Upper lobe of left lung (tissue), 6 donors: ENCODE data around the gene ARSH. TPM values are rescaled to one million over a fixed set of nuclear protein-coding genes. Genes with fewer than 3 reads are reported as not detected.

Source experiments
- ATAC-seq, 2 donors: fragments of 200-7000 bp; cut with Tn5 transposase; one replicate each; pipeline ENCODE4 v1.9.1; 2022; ENCODE audit warnings: mild to moderate bottlenecking in 2 of 2, moderate library complexity in 2 of 2; ENCODE audit not compliant: low FRiP score in 2 of 2
- DNase-seq, 2 donors: peaks; one replicate each; pipeline ENCODE4 v3.0.0-alpha.2; 2019 to 2020
- H3K27ac ChIP-seq, 4 donors: fragments of 200-600 bp; sonication (generic); one replicate each; pipeline ENCODE4 v1.5.1; 2016 to 2019
- H3K27me3 ChIP-seq, 4 donors: fragments of 200-600 bp; sonication (generic); one replicate each; pipeline ENCODE4 v1.5.1; 2017 to 2019
- H3K36me3 ChIP-seq, 4 donors: fragments of 200-600 bp; sonication (generic); one replicate each; pipeline ENCODE4 v1.5.1; 2016 to 2019
- H3K4me1 ChIP-seq, 4 donors: fragments of 200-600 bp; sonication (generic); one replicate each; pipeline ENCODE4 v1.5.1; 2018 to 2019
- H3K4me3 ChIP-seq, 4 donors: fragments of 200-600 bp; sonication (generic); one replicate each; pipeline ENCODE4 v1.5.1; 2017 to 2019; ENCODE audit warnings: mild to moderate bottlenecking in 2 of 4, moderate library complexity in 1 of 4
- H3K9me3 ChIP-seq, 4 donors: fragments of 200-600 bp; sonication (generic); one replicate each; pipeline ENCODE4 v1.5.1; 2018 to 2019
- CTCF ChIP-seq, 6 experiments: fragments of 450-650 bp in 4 of 6; fragments of 200-600 bp in 2 of 6; sonication (generic) in 2 of 6; IDR thresholded peaks; one replicate each; pipeline ENCODE4 v1.5.1; 2016 to 2019; ENCODE audit warnings: antibody characterized with exemption in 6 of 6
- EP300 ChIP-seq, 4 donors: sonication (generic); formaldehyde crosslinking; IDR thresholded peaks; one replicate each; pipeline ENCODE4 v1.5.1; 2017; ENCODE audit warnings: antibody characterized with exemption in 4 of 4, control low read depth in 2 of 4
- POLR2A ChIP-seq, 4 donors: fragments of 450-650 bp; IDR thresholded peaks; one replicate each; pipeline ENCODE4 v1.5.1; 2016 to 2017; ENCODE audit warnings: antibody characterized with exemption in 4 of 4, mild to moderate bottlenecking in 2 of 4
- POLR2AphosphoS5 ChIP-seq, 2 donors: sonication (generic); formaldehyde crosslinking; IDR thresholded peaks; one replicate each; pipeline ENCODE4 v1.5.1; 2017; ENCODE audit warnings: antibody characterized with exemption in 2 of 2
- WGBS, 2 donors: methylation state at CpG; one replicate each; pipeline ENCODE4 v1.1.5; 2017 to 2018; 5-methylcytosine and 5-hydroxymethylcytosine counted together
- total RNA-seq, 6 donors: library from RNA; depleted of rRNA in 4 of 6; stranded (reverse); fragments of >200 nt in 4 of 6; gene quantifications; one replicate each; pipeline versions ENCODE4 v1.1.0 to v1.2.1, GENCODE V29; 2016 to 2021
- donor health status: DM: no; HTN: no; CAD: no; lungs with moderate emphysema.
- donor health status: DM: no; HTN: yes; CAD: no; lungs with severe emphysema.

Gene ARSH
- total RNA-seq, 6 donors from 2014 or later = not detected

- H3K27me3 ChIP-seq = no peaks in the 10 kb centered on the region
- TF ChIP-seq CTCF (IDR thresholded peaks at IDR 0.05) (no peak), EP300 (IDR thresholded peaks at IDR 0.05) (no peak), POLR2AphosphoS5 (IDR thresholded peaks at IDR 0.05) (no peak), POLR2A (IDR thresholded peaks at IDR 0.05) (no peak)
- no peaks in the 10 kb centered on the region for H3K4me1 ChIP-seq
- H3K9me3 ChIP-seq = no peaks in the 10 kb centered on the region
- 70 to 80% methylated on average over 2 of the region's 2 CpGs for WGBS, 2 donors
- H3K36me3 ChIP-seq = no peaks in the 10 kb centered on the region
- H3K27ac ChIP-seq = no peak overlapping the region
- ATAC-seq (no peak), DNase-seq (no peak)
- H3K4me3 ChIP-seq = no peak overlapping the region
Observed at GRCh38 chrX:2989565-2989964, 16.8 kb upstream of the ARSH start.

- WGBS, 2 donors = 82 to 89% methylated on average over 2 of the region's 2 CpGs
- Histone ChIP-seq H3K36me3 (no peaks in the 10 kb centered on the region), H3K27me3 (no peaks in the 10 kb centered on the region), H3K27ac (no peak overlapping the region), H3K9me3 (peaks cover 0 to 12% (median 0%) of the 10 kb centered on the region in 4 donors), H3K4me3 (no peak overlapping the region), H3K4me1 (no peaks in the 10 kb centered on the region)
- DNase-seq (no peak), ATAC-seq (no peak)
- TF ChIP-seq POLR2A (IDR thresholded peaks at IDR 0.05) (no peak), CTCF (IDR thresholded peaks at IDR 0.05) (no peak), POLR2AphosphoS5 (IDR thresholded peaks at IDR 0.05) (no peak), EP300 (IDR thresholded peaks at IDR 0.05) (no peak)
Observed at GRCh38 chrX:3010532-3010931, 4.2 kb downstream of the ARSH start.

GRCh38 chrX:3017492-3017891 lies 11.1 kb downstream of the ARSH start:
- H3K36me3 ChIP-seq = no peaks in the 10 kb centered on the region

GRCh38 chrX:3024176-3024575 lies 17.8 kb downstream of the ARSH start:
- no peak overlapping the region for H3K4me3 ChIP-seq
- 87 to 90% methylated on average over 6 to 8 of the region's 8 CpGs for WGBS, 2 donors
- H3K27ac ChIP-seq = no peak overlapping the region
- DNase-seq = no peak
- H3K36me3 ChIP-seq = no peaks in the 10 kb centered on the region
- H3K4me1 ChIP-seq = no peaks in the 10 kb centered on the region
- H3K27me3 ChIP-seq = no peaks in the 10 kb centered on the region
- ATAC-seq = no peak
- H3K9me3 ChIP-seq = no peaks in the 10 kb centered on the region
- TF ChIP-seq POLR2AphosphoS5 (IDR thresholded peaks at IDR 0.05) (no peak), CTCF (IDR thresholded peaks at IDR 0.05) (no peak), POLR2A (IDR thresholded peaks at IDR 0.05) (no peak), EP300 (IDR thresholded peaks at IDR 0.05) (no peak)

More at GRCh38 chrX:3017492-3017891, 11.1 kb downstream of the ARSH start:
- H3K4me1 ChIP-seq = no peaks in the 10 kb centered on the region
- no peaks in the 10 kb centered on the region for H3K27me3 ChIP-seq
- no peak for TF ChIP-seq POLR2A (IDR thresholded peaks at IDR 0.05)
- TF ChIP-seq POLR2AphosphoS5 (IDR thresholded peaks at IDR 0.05) = no peak
- TF ChIP-seq EP300 (IDR thresholded peaks at IDR 0.05) = no peak
- no peak for TF ChIP-seq CTCF (IDR thresholded peaks at IDR 0.05)
- H3K4me3 ChIP-seq = no peak overlapping the region
- DNase-seq = no peak
- no peak overlapping the region for H3K27ac ChIP-seq
- no peaks in the 10 kb centered on the region for H3K9me3 ChIP-seq
- ATAC-seq = no peak

GRCh38 chrX:3026074-3026815 lies 19.9 kb downstream of the ARSH start:
- 39 to 48% methylated on average over 10 of the region's 10 CpGs for WGBS, 2 donors
- no peak overlapping the region for H3K4me3 ChIP-seq
- no peak for ATAC-seq
- H3K36me3 ChIP-seq = no peaks in the 10 kb centered on the region
- H3K4me1 ChIP-seq = no peaks in the 10 kb centered on the region
- no peak overlapping the region for H3K27ac ChIP-seq
- peak in 1 of 2 donors; percentile 28 for DNase-seq
- H3K9me3 ChIP-seq = no peaks in the 10 kb centered on the region
- no peaks in the 10 kb centered on the region for H3K27me3 ChIP-seq
- TF ChIP-seq POLR2AphosphoS5 (IDR thresholded peaks at IDR 0.05) (no peak), POLR2A (IDR thresholded peaks at IDR 0.05) (no peak), EP300 (IDR thresholded peaks at IDR 0.05) (no peak), CTCF (IDR thresholded peaks at IDR 0.05) (no peak)
